Non-pigmented ciliary epithelial cell (primary cell): ENCODE measurements around the gene IER5.

Source experiments
- DNase-seq: peaks from one replicate; pipeline ENCODE4 v3.0.0-alpha.2; 2010; ENCODE audit warnings: low read depth

Gene IER5

GRCh38 chr1:181135437-181135731, 46.9 kb downstream of the IER5 start:
- no peak for DNase-seq

- peak; percentile 81 for DNase-seq
Measured at GRCh38 chr1:181135815-181136737, 47.6 kb downstream of the IER5 start.

- no peak for DNase-seq
Measured at GRCh38 chr1:181136738-181137122, 48.2 kb downstream of the IER5 start.

GRCh38 chr1:181137217-181137743, 48.8 kb downstream of the IER5 start:
- DNase-seq, result no peak

- no peak for DNase-seq
Measured at GRCh38 chr1:181139631-181140061, 51.1 kb downstream of the IER5 start.

GRCh38 chr1:181140398-181140797, 51.9 kb downstream of the IER5 start:
- DNase-seq, result no peak

GRCh38 chr1:181140891-181141290, 52.4 kb downstream of the IER5 start:
- DNase-seq, result no peak

GRCh38 chr1:181141431-181141910, 53.0 kb downstream of the IER5 start:
- DNase-seq, result no peak
